ENCODE data around the gene LGALSL. TPM values are rescaled to one million over a fixed set of nuclear protein-coding genes. Genes with fewer than 3 reads are reported as not detected.

The LGALSL gene
- total RNA-seq, 6 experiments from 2014 or later: 3.2 to 8.1 (median 5.4) TPM

- no peaks in the 10 kb centered on the region for H3K36me3 ChIP-seq
These were observed 12.6 kb downstream of the LGALSL start for GRCh38 chr2:64466478-64467085.

GRCh38 chr2:64467096-64467843 lies 13.3 kb downstream of the LGALSL start:
- WGBS (ENCODE audit: insufficient coverage, low coverage, low lambda C conversion rate, missing lambda C conversion rate): 48% methylated on average over 7 of the region's 8 CpGs
- intact Hi-C loops (cut with DNase I): no loop called here
- H3K4me3 ChIP-seq: no peak overlapping the region
- peak; percentile 33 to 61 (median 50) for ATAC-seq
- no peak for DNase-seq
- H3K4me1 ChIP-seq: peaks cover 0 to 8% (median 0%) of the 10 kb centered on the region in 4 donors
- TF ChIP-seq CTCF (IDR thresholded peaks at IDR 0.05) (no peak), POLR2A (IDR thresholded peaks at IDR 0.05) (no peak)
- no peaks in the 10 kb centered on the region for H3K27me3 ChIP-seq
- H3K27ac ChIP-seq: no peak overlapping the region
- no peaks in the 10 kb centered on the region for H3K9me3 ChIP-seq
- no peaks in the 10 kb centered on the region for H3K36me3 ChIP-seq

More at GRCh38 chr2:64466478-64467085, 12.6 kb downstream of the LGALSL start:
- DNase-seq: no peak
- TF ChIP-seq CTCF (IDR thresholded peaks at IDR 0.05) (no peak), POLR2A (IDR thresholded peaks at IDR 0.05) (no peak)
- peak; percentile 49 to 85 (median 58) for ATAC-seq
- intact Hi-C loops (cut with DNase I): no loop called here
- Histone ChIP-seq H3K27me3 (no peaks in the 10 kb centered on the region), H3K27ac (no peak overlapping the region), H3K4me1 (peaks cover 0 to 8% (median 0%) of the 10 kb centered on the region in 4 donors), H3K4me3 (no peak overlapping the region), H3K9me3 (no peaks in the 10 kb centered on the region)
- WGBS (ENCODE audit: insufficient coverage, low coverage, low lambda C conversion rate, missing lambda C conversion rate): 37% methylated on average over 6 of the region's 6 CpGs

- no peak for ATAC-seq
- Histone ChIP-seq H3K9me3 (no peaks in the 10 kb centered on the region), H3K27me3 (no peaks in the 10 kb centered on the region), H3K4me1 (peaks cover 0 to 8% (median 0%) of the 10 kb centered on the region in 4 donors), H3K4me3 (no peak overlapping the region), H3K36me3 (no peaks in the 10 kb centered on the region), H3K27ac (no peak overlapping the region)
- intact Hi-C loops (cut with DNase I): no loop called here
- 69% methylated on average over 1 of the region's 1 CpG for WGBS (ENCODE audit: insufficient coverage, low coverage, low lambda C conversion rate, missing lambda C conversion rate)
- DNase-seq: no peak
- TF ChIP-seq CTCF (IDR thresholded peaks at IDR 0.05) (no peak), POLR2A (IDR thresholded peaks at IDR 0.05) (no peak)
These were observed 15.3 kb downstream of the LGALSL start for GRCh38 chr2:64469261-64469660.

- Histone ChIP-seq H3K27me3 (no peaks in the 10 kb centered on the region), H3K4me3 (no peak overlapping the region), H3K36me3 (no peaks in the 10 kb centered on the region), H3K4me1 (peaks cover 0 to 8% (median 0%) of the 10 kb centered on the region in 4 donors), H3K9me3 (no peaks in the 10 kb centered on the region), H3K27ac (no peak overlapping the region)
- TF ChIP-seq POLR2A (IDR thresholded peaks at IDR 0.05) (no peak), CTCF (IDR thresholded peaks at IDR 0.05) (no peak)
- WGBS (ENCODE audit: insufficient coverage, low coverage, low lambda C conversion rate, missing lambda C conversion rate): 71% methylated on average over 3 of the region's 3 CpGs
- intact Hi-C loops (cut with DNase I): no loop called here
- DNase-seq: no peak
- no peak for ATAC-seq
These were observed 16.1 kb downstream of the LGALSL start for GRCh38 chr2:64470071-64470470.
